ENCODE data around the gene CDC42BPB. TPM values are rescaled to one million over a fixed set of nuclear protein-coding genes. Genes with fewer than 3 reads are reported as not detected.

Gene CDC42BPB
- total RNA-seq, 1 donor from 2014 or later = 147 TPM

DNA sequence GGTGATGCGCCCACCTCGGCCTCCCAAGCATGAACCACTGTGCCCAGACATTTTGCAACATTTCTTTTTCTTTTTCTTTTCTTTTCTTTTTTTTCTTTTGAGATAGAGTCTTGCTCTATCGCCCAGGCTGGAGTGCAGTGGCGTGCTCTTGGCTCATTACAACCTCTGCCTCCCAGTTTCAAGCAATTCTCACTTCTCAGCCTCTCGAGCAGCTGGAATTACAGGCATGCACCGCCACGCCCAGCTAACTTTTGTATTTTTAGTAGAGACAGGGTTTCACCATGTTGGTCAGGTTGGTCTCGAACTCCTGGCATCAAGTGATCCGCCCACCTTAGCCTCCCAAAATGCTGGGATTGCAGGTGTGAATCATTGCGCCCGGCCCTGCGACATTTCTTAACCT is 7.6 kb upstream of the CDC42BPB start:
- no peak for DNase-seq (ENCODE audit: low read depth)
- H3K36me3 ChIP-seq (ENCODE audit: control insufficient read depth, insufficient read depth, low read length) = no peaks in the 10 kb centered on the region
- TF ChIP-seq, protein P1, sequence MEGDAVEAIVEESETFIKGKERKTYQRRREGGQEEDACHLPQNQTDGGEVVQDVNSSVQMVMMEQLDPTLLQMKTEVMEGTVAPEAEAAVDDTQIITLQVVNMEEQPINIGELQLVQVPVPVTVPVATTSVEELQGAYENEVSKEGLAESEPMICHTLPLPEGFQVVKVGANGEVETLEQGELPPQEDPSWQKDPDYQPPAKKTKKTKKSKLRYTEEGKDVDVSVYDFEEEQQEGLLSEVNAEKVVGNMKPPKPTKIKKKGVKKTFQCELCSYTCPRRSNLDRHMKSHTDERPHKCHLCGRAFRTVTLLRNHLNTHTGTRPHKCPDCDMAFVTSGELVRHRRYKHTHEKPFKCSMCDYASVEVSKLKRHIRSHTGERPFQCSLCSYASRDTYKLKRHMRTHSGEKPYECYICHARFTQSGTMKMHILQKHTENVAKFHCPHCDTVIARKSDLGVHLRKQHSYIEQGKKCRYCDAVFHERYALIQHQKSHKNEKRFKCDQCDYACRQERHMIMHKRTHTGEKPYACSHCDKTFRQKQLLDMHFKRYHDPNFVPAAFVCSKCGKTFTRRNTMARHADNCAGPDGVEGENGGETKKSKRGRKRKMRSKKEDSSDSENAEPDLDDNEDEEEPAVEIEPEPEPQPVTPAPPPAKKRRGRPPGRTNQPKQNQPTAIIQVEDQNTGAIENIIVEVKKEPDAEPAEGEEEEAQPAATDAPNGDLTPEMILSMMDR (IDR thresholded peaks at IDR 0.05; ENCODE audit: insufficient read depth, low read length, poor library complexity, severe bottlenecking) = no peak
- H3K27me3 ChIP-seq (ENCODE audit: control insufficient read depth, insufficient read depth, low read length) = no peaks in the 10 kb centered on the region
- no peak overlapping the region for H3K4me3 ChIP-seq (ENCODE audit: low read depth, low read length)

DNA sequence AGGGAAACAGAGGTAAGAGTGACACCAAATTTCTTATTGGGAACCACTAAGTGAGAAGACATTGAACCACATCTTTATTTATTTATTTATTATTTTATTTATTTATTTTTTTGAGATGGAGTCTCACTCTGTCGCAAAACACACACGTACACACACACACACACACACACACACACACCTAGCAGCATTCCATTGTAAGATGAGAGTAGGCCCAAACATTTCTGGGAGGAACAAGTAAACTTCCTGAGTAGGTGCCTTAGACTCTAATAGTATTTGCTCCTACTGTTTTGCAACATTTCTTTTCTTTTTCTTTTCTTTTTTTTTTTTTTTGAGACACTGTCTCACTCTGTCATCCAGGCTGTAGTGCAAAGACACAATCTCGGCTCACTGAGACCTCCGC is 7.1 kb upstream of the CDC42BPB start:
- no peak for DNase-seq (ENCODE audit: low read depth)
- Histone ChIP-seq H3K4me3 (ENCODE audit: low read depth, low read length) (no peak overlapping the region), H3K27me3 (ENCODE audit: control insufficient read depth, insufficient read depth, low read length) (no peaks in the 10 kb centered on the region), H3K36me3 (ENCODE audit: control insufficient read depth, insufficient read depth, low read length) (no peaks in the 10 kb centered on the region)
- TF ChIP-seq, protein P1 (IDR thresholded peaks at IDR 0.05; ENCODE audit: insufficient read depth, low read length, poor library complexity, severe bottlenecking) = no peak

DNA sequence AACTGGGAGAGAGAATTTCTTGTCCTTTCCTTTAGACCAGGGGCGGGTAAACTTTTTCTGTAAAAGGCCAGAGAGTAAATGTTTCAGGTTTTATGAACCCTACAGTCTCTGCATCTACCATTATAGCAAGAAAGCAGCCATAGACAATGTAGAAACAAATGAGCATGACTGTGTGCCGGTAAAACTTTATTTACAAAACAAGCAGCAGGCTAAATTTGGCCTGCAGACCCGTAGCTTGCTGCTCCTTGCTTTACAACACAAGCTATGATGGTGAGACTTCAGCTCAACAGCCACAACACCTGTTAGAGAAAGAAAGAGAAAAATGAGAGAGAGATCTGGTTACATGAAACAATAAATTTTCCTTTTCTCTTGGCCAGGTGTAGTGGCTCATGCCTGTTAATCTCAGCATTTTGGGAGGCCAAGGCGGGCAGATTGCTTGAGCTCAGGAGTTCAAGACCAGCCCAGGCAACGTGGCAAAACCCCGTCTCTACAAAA is 4.2 kb upstream of the CDC42BPB start:
- TF ChIP-seq, protein P1 (IDR thresholded peaks at IDR 0.05; ENCODE audit: insufficient read depth, low read length, poor library complexity, severe bottlenecking) = no peak
- Histone ChIP-seq H3K4me3 (ENCODE audit: low read depth, low read length) (no peak overlapping the region), H3K36me3 (ENCODE audit: control insufficient read depth, insufficient read depth, low read length) (no peaks in the 10 kb centered on the region), H3K27me3 (ENCODE audit: control insufficient read depth, insufficient read depth, low read length) (no peaks in the 10 kb centered on the region)
- DNase-seq (ENCODE audit: low read depth) = no peak

DNA sequence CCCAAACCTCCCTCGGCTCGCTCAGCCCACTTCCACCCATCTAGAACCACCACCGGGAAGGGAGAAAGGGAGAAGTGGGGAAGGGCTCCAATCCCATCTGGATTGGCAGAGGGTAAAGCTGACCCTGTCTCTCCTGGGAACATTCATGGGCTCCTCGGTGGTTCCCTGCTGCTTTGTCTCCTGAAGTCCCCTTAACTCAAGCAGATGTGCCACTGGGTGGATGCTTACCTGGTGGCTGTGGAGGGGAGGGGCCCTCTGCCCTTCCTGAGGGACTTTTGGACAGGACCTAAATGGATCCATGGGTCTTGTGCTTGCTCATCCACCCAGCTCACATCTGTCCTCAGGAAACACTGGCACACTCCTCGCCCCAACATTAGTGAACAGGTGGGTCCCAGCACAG is 2.2 kb upstream of the CDC42BPB start:
- no peaks in the 10 kb centered on the region for H3K27me3 ChIP-seq (ENCODE audit: control insufficient read depth, insufficient read depth, low read length)
- TF ChIP-seq, protein P1 (IDR thresholded peaks at IDR 0.05; ENCODE audit: insufficient read depth, low read length, poor library complexity, severe bottlenecking) = no peak
- H3K4me3 ChIP-seq (ENCODE audit: low read depth, low read length) = no peak overlapping the region
- no peaks in the 10 kb centered on the region for H3K36me3 ChIP-seq (ENCODE audit: control insufficient read depth, insufficient read depth, low read length)
- no peak for DNase-seq (ENCODE audit: low read depth)

DNA sequence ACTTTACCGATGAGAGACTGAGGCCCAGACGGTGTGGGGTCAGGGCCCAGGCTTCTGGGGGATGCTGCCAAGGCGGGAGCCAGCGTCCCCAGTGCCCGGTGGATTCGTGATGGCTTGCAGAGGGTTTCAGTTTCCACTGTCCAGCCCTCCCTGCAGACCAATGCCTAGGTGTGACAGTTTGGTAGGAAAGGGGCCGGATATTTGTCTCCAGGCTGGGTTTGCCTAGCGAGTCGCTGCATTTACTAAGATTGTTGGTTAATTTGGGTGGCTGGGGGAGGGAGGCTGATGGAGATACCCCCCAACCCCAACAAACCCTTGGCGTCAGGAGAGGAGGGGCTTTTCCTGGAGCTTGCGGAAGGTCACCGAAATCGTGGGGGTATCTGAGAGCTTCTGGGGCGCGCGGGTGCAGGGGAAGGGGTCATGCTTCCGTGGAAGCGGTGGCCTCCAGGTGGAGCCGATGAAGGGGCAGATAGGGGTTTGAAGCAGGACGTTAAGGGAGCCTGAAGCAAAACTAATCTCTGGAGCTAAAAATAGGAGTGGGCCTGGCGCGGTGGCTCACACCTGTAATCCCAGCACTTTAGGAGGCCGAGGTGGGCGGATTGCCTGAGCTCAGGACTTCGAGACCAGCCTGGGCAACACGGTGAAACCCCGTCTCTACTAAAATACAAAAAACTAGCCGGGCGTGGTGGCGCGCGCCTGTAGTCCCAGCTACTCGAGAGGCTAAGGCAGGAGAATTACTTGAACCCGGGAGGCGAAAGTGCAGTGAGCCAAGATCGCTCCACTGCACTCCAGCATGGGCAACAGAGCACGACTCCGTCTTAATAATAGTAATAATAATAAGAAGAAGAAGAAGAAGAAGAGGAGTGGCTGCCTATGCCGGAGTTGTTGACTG is 1.1 kb upstream of the CDC42BPB start:
- no peak for DNase-seq (ENCODE audit: low read depth)

More for the DNA sequence above, 1.1 kb upstream of the CDC42BPB start:
- Histone ChIP-seq H3K27me3 (ENCODE audit: control insufficient read depth, insufficient read depth, low read length) (no peaks in the 10 kb centered on the region), H3K4me3 (ENCODE audit: low read depth, low read length) (peak overlapping the region; percentile 94), H3K36me3 (ENCODE audit: control insufficient read depth, insufficient read depth, low read length) (no peaks in the 10 kb centered on the region)
- TF ChIP-seq, protein P1 (IDR thresholded peaks at IDR 0.05; ENCODE audit: insufficient read depth, low read length, poor library complexity, severe bottlenecking) = no peak
